Dendritic cell treated with granulocyte-macrophage colony-stimulating factor and Interleukin-4, amounts not matched to agents 40 ng/mL and 50 ng/mL, for 4 days (primary cell): ENCODE data around the gene MRTFA.
"Not testable (repeated sequence)": the region's sequence is repeated elsewhere in the genome, so short reads cannot be mapped to it uniquely, and the experiment has no call there.

Experiments
- H3K27ac Mint-ChIP-seq: one replicate; pipeline ENCODE4 v1.8.0; 2022; ENCODE audit warnings: mild to moderate bottlenecking, mixed read lengths
- H3K27me3 Mint-ChIP-seq: one replicate; pipeline ENCODE4 v1.8.0; 2022; ENCODE audit warnings: mild to moderate bottlenecking, mixed read lengths
- H3K36me3 Mint-ChIP-seq: one replicate; pipeline ENCODE4 v1.8.0; 2022; ENCODE audit warnings: low read depth, mixed read lengths
- H3K4me1 Mint-ChIP-seq: one replicate; pipeline ENCODE4 v1.8.0; 2022; ENCODE audit warnings: low read depth, mixed read lengths
- H3K4me3 Mint-ChIP-seq: one replicate; pipeline ENCODE4 v1.8.0; 2022; ENCODE audit warnings: mild to moderate bottlenecking, moderate library complexity, mixed read lengths
- H3K9me3 Mint-ChIP-seq: one replicate; pipeline ENCODE4 v1.8.0; 2022; ENCODE audit warnings: mixed read lengths
- intact Hi-C: fragments of 100-400 bp; cut with micrococcal nuclease; formaldehyde crosslinking; loops from one replicate; pipeline ENCODE4 v1.15.0; 2022

MRTFA gene

DNA sequence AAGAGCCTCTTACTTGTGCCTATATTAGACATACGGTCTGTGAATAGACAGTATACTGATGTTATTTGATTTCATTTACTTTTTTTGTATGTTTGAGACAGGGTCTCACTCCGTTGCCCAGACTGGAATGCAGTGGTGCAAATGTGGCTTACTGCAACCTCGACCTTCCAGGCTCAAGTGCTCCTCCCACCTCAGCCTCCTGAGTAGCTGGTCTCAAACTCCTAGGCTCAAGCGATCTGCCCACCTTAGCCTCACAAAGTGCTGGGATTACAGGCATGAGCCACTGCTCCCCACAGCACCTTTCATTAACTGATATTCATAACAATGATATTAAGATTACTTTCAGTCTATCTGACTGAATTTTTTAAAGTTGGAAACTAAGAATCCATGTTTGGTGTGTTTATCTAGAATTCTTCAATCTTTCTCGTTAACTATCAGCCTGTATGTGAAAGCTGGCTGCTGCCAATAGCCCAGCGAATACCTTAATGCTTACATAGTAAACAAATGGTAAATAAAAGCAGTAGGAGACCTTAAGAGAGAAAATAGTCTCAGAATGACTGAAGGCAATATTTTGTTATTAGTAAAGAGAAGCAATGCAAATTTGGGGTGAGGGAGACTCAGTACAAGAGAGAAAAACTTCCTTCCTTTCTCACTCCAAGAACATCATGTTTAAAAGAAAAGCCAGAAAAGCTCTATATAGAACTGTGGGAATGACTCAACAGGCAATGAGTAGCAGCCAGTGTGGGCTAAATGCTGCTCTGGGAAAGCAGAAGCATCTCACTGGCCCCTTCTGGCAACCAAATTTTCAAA lies 101.9 kb downstream of the MRTFA start:
- peaks cover 49% of the 10 kb centered on the region for H3K4me1 Mint-ChIP-seq
- H3K36me3 Mint-ChIP-seq = no peaks in the 10 kb centered on the region
- no peak overlapping the region for H3K4me3 Mint-ChIP-seq
- no peaks in the 10 kb centered on the region for H3K27me3 Mint-ChIP-seq
- intact Hi-C loops = no loop called here
- no peaks in the 10 kb centered on the region for H3K9me3 Mint-ChIP-seq
- peak overlapping the region; percentile 59 for H3K27ac Mint-ChIP-seq

DNA sequence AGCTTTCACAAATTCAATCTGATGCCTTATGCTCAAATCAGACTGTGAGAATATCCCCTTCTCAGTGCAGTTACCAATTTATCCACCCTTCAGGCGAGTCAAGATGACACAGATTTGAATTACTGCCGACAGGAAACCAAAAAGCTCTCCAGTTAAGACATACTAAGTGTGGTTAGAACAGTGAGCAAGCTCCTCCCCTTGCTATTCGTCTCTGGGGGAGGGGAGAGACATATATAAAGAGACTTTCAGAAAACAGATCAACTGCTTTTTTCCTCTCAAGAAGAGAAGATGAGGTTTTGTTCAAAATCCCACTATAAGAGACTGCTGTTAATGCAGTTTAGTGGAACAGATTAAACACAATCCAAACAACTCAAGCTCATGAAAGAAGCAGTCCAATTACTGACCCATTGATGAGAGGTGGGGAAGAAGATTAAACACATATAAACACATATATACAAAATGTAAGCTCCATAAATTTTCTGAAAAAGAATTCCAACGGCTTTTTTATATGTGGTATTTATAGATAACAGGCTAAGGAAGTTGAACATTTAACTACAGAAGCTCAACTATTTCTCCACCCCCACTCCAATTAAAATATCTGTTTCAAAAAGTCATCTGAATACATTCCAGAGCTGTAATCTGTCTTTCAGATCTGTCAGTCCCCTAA lies 102.7 kb downstream of the MRTFA start:
- peak overlapping the region; percentile 59 for H3K27ac Mint-ChIP-seq
- H3K4me3 Mint-ChIP-seq = no peak overlapping the region
- no peaks in the 10 kb centered on the region for H3K9me3 Mint-ChIP-seq
- H3K4me1 Mint-ChIP-seq = peaks cover 51% of the 10 kb centered on the region
- intact Hi-C loops = no loop called here
- H3K36me3 Mint-ChIP-seq = no peaks in the 10 kb centered on the region
- no peaks in the 10 kb centered on the region for H3K27me3 Mint-ChIP-seq

GRCh38 chr22:40531951-40532900 lies 104.3 kb downstream of the MRTFA start:
- H3K27me3 Mint-ChIP-seq = no peaks in the 10 kb centered on the region
- H3K4me3 Mint-ChIP-seq = no peak overlapping the region
- peaks cover 51% of the 10 kb centered on the region for H3K4me1 Mint-ChIP-seq
- H3K36me3 Mint-ChIP-seq = peaks cover 7% of the 10 kb centered on the region
- no peak overlapping the region for H3K27ac Mint-ChIP-seq
- no peaks in the 10 kb centered on the region for H3K9me3 Mint-ChIP-seq
- intact Hi-C loops = no loop called here

- peaks cover 48% of the 10 kb centered on the region for H3K4me1 Mint-ChIP-seq
- H3K9me3 Mint-ChIP-seq, H3K36me3 Mint-ChIP-seq, H3K27ac Mint-ChIP-seq, H3K4me3 Mint-ChIP-seq, H3K27me3 Mint-ChIP-seq, intact Hi-C loops: not testable (repeated sequence)
Measured at GRCh38 chr22:40530391-40530790, 106.1 kb downstream of the MRTFA start.

- no peaks in the 10 kb centered on the region for H3K27me3 Mint-ChIP-seq
- intact Hi-C loops = no loop called here
- no peak overlapping the region for H3K27ac Mint-ChIP-seq
- peaks cover 7% of the 10 kb centered on the region for H3K36me3 Mint-ChIP-seq
- no peak overlapping the region for H3K4me3 Mint-ChIP-seq
- H3K9me3 Mint-ChIP-seq = no peaks in the 10 kb centered on the region
- H3K4me1 Mint-ChIP-seq = peaks cover 45% of the 10 kb centered on the region
Measured at GRCh38 chr22:40529821-40530220, 106.7 kb downstream of the MRTFA start.

GRCh38 chr22:40526960-40527359 lies 109.6 kb downstream of the MRTFA start:
- intact Hi-C loops = no loop called here
- H3K4me1 Mint-ChIP-seq = peaks cover 20% of the 10 kb centered on the region
- H3K9me3 Mint-ChIP-seq = no peaks in the 10 kb centered on the region
- H3K27ac Mint-ChIP-seq = no peak overlapping the region
- H3K36me3 Mint-ChIP-seq = peaks cover 19% of the 10 kb centered on the region
- H3K4me3 Mint-ChIP-seq = no peak overlapping the region
- H3K27me3 Mint-ChIP-seq = no peaks in the 10 kb centered on the region

GRCh38 chr22:40525250-40525884 lies 111.2 kb downstream of the MRTFA start:
- no peaks in the 10 kb centered on the region for H3K27me3 Mint-ChIP-seq
- H3K27ac Mint-ChIP-seq = no peak overlapping the region
- intact Hi-C loops = loop anchor here (1.0 kb wide), 1 partner anchor 121 kb away; no protein-coding TSS in a partner anchor
- peaks cover 23% of the 10 kb centered on the region for H3K36me3 Mint-ChIP-seq
- no peak overlapping the region for H3K4me3 Mint-ChIP-seq
- H3K4me1 Mint-ChIP-seq = peaks cover 17% of the 10 kb centered on the region
- H3K9me3 Mint-ChIP-seq = no peaks in the 10 kb centered on the region

DNA sequence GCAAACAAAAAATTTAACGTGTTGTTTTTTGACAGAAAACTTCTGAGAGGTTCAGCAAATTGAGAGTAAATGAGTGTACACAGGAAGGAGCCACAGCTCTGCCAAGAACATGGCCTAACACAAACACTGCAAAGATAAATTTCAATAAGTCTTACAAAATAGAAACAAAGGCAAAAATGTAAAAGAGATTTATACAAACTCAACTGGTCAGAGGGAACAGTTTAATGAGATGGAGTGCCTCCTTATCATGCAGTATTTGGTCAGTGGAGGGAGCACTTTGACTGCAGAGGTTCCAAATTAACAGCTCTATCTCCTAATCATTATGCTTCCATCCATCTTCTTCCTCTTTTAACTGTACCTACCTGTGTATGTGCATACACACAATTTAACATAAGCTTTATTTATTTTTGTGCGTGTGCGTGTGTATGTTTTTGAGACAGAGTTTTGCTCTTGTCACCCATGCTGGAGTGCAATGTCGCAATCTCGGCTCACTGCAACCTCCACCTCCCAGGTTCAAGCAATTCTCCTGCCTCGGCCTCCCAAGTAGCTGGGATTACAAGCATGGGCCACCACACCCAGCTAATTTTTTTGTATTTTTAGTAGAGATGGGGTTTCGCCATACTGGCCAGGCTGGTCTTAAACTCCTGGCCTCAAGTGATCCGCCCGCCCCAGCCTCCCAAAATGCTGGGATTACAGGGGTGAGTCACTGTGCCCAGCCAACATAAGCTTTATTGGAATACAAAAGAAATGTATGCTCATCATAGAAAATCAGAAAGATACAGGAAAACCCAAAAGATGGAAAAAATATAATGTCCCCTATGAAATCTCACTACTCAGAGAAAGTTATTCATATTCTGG lies 111.9 kb downstream of the MRTFA start:
- H3K36me3 Mint-ChIP-seq = peaks cover 23% of the 10 kb centered on the region
- H3K4me3 Mint-ChIP-seq = no peak overlapping the region
- intact Hi-C loops = loop anchor here (1.0 kb wide), 1 partner anchor 122 kb away; no protein-coding TSS in a partner anchor
- peaks cover 14% of the 10 kb centered on the region for H3K4me1 Mint-ChIP-seq
- H3K9me3 Mint-ChIP-seq = no peaks in the 10 kb centered on the region
- no peak overlapping the region for H3K27ac Mint-ChIP-seq
- no peaks in the 10 kb centered on the region for H3K27me3 Mint-ChIP-seq

- intact Hi-C loops = no loop called here
- Mint-ChIP-seq H3K4me1 (peaks cover 13% of the 10 kb centered on the region), H3K9me3 (no peaks in the 10 kb centered on the region), H3K4me3 (no peak overlapping the region), H3K27me3 (no peaks in the 10 kb centered on the region), H3K27ac (no peak overlapping the region), H3K36me3 (peaks cover 41% of the 10 kb centered on the region)
Measured at GRCh38 chr22:40522141-40522540, 114.4 kb downstream of the MRTFA start.

- peaks cover 43% of the 10 kb centered on the region for H3K36me3 Mint-ChIP-seq
- intact Hi-C loops = no loop called here
Measured at GRCh38 chr22:40521046-40521445, 115.5 kb downstream of the MRTFA start.

GRCh38 chr22:40520562-40520961 lies 116.0 kb downstream of the MRTFA start:
- Mint-ChIP-seq H3K36me3 (peaks cover 48% of the 10 kb centered on the region), H3K4me3 (no peak overlapping the region), H3K4me1 (peaks cover 16% of the 10 kb centered on the region), H3K27me3 (no peaks in the 10 kb centered on the region), H3K27ac (no peak overlapping the region), H3K9me3 (no peaks in the 10 kb centered on the region)
- intact Hi-C loops = no loop called here

More at GRCh38 chr22:40521046-40521445, 115.5 kb downstream of the MRTFA start:
- H3K27ac Mint-ChIP-seq = no peak overlapping the region
- no peak overlapping the region for H3K4me3 Mint-ChIP-seq
- H3K4me1 Mint-ChIP-seq = peaks cover 13% of the 10 kb centered on the region
- H3K27me3 Mint-ChIP-seq = no peaks in the 10 kb centered on the region
- H3K9me3 Mint-ChIP-seq = no peaks in the 10 kb centered on the region

GRCh38 chr22:40519948-40520331 lies 116.6 kb downstream of the MRTFA start:
- intact Hi-C loops = no loop called here
- H3K4me3 Mint-ChIP-seq = no peak overlapping the region
- H3K9me3 Mint-ChIP-seq = no peaks in the 10 kb centered on the region
- peaks cover 53% of the 10 kb centered on the region for H3K36me3 Mint-ChIP-seq
- H3K27me3 Mint-ChIP-seq = no peaks in the 10 kb centered on the region
- H3K27ac Mint-ChIP-seq = no peak overlapping the region
- peaks cover 20% of the 10 kb centered on the region for H3K4me1 Mint-ChIP-seq
